Left lobe of liver (tissue), 2 donors: ENCODE data around the gene DNASE1L1. TPM values are rescaled to one million over a fixed set of nuclear protein-coding genes. Genes with fewer than 3 reads are reported as not detected.

Source experiments
- ATAC-seq: fragments of 200-7000 bp; cut with Tn5 transposase; one replicate; pipeline ENCODE4 v1.9.1; 2020; ENCODE audit warnings: mild to moderate bottlenecking, moderate library complexity
- DNase-seq: peaks from one replicate; pipeline ENCODE4 v3.0.0-alpha.2; 2020; ENCODE audit warnings: low spot score
- total RNA-seq: library from RNA; stranded (reverse); gene quantifications from one replicate; pipeline ENCODE4 v1.2.1, GENCODE V29; 2021
- donor health status: DM: no; HTN: no; CAD: no; lungs with moderate emphysema.
- donor health status: DM: no; HTN: yes; CAD: no.

DNASE1L1 gene
- total RNA-seq, 1 donor from 2014 or later = 14.9 TPM

- DNase-seq = no peak
Observed at GRCh38 chrX:154370300-154371016, 38.6 kb downstream of the DNASE1L1 start.

GRCh38 chrX:154369449-154370299 lies 39.4 kb downstream of the DNASE1L1 start:
- DNase-seq (no peak), ATAC-seq (no peak)

More at GRCh38 chrX:154370300-154371016, 38.6 kb downstream of the DNASE1L1 start:
- no peak for ATAC-seq

- DNase-seq (no peak), ATAC-seq (no peak)
Observed at GRCh38 chrX:154368630-154369448, 40.2 kb downstream of the DNASE1L1 start.

- DNase-seq (no peak), ATAC-seq (no peak)
Observed at GRCh38 chrX:154367474-154368308, 41.4 kb downstream of the DNASE1L1 start.

- peak; percentile 67 for ATAC-seq
- DNase-seq = peak; percentile 81
Observed at GRCh38 chrX:154366666-154367055, 42.4 kb downstream of the DNASE1L1 start.

- ATAC-seq (no peak), DNase-seq (no peak)
Observed at GRCh38 chrX:154365997-154366665, 42.9 kb downstream of the DNASE1L1 start.

GRCh38 chrX:154365052-154365600 lies 43.9 kb downstream of the DNASE1L1 start:
- no peak for DNase-seq
- no peak for ATAC-seq

GRCh38 chrX:154363706-154364439 lies 45.2 kb downstream of the DNASE1L1 start:
- DNase-seq (no peak), ATAC-seq (no peak)

- ATAC-seq (no peak), DNase-seq (no peak)
Observed at GRCh38 chrX:154362085-154362742, 46.8 kb downstream of the DNASE1L1 start.

- ATAC-seq (no peak), DNase-seq (no peak)
Observed at GRCh38 chrX:154360155-154360713, 48.8 kb downstream of the DNASE1L1 start.

GRCh38 chrX:154359362-154360154 lies 49.5 kb downstream of the DNASE1L1 start:
- ATAC-seq (no peak), DNase-seq (no peak)

- DNase-seq (peak; percentile 86), ATAC-seq (peak; percentile 90)
Observed at GRCh38 chrX:154358829-154359228, 50.2 kb downstream of the DNASE1L1 start.

- DNase-seq (no peak), ATAC-seq (no peak)
Observed at GRCh38 chrX:154358011-154358410, 51.0 kb downstream of the DNASE1L1 start.

- no peak for ATAC-seq
- DNase-seq = no peak
Observed at GRCh38 chrX:154357205-154357604, 51.8 kb downstream of the DNASE1L1 start.

- ATAC-seq = no peak
- no peak for DNase-seq
Observed at GRCh38 chrX:154356596-154356995, 52.5 kb downstream of the DNASE1L1 start.

GRCh38 chrX:154355776-154356140 lies 53.3 kb downstream of the DNASE1L1 start:
- ATAC-seq (no peak), DNase-seq (no peak)

GRCh38 chrX:154355094-154355775 lies 53.8 kb downstream of the DNASE1L1 start:
- ATAC-seq = no peak
- DNase-seq = no peak
